Activated CD4-positive, alpha-beta T cell treated with anti-CD3 and anti-CD28 coated beads for 48 hours (primary cell): ENCODE results near the gene SOX5.
"Not testable (repeated sequence)": the region's sequence is repeated elsewhere in the genome, so short reads cannot be mapped to it uniquely, and the experiment has no call there.

Source experiments
- DNase-seq: peaks from one replicate; pipeline ENCODE4 v3.0.0-alpha.2; 2020

Gene SOX5

DNA sequence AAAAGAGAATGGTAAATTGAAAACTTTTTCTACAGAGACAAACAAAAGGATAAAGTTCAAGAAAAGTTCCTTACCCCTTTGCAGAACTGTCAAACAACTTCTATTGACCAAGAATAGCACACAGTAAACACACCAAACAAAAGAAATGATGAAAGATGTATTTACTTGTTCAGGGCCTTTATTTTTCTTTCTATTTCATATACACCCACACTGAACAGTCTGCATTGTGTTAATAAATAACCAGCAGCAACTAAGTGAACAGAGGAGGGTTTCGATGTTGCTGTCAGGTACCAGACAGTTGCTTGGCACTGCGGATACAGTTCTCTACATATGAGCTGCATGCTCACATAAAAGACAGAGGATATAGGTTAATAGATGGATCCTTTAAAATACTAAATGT is 122.1 kb downstream of the SOX5 start:
- no peak for DNase-seq

- DNase-seq: not testable (repeated sequence)
Measured at GRCh38 chr12:23825124-23825523, 124.3 kb downstream of the SOX5 start.

DNA sequence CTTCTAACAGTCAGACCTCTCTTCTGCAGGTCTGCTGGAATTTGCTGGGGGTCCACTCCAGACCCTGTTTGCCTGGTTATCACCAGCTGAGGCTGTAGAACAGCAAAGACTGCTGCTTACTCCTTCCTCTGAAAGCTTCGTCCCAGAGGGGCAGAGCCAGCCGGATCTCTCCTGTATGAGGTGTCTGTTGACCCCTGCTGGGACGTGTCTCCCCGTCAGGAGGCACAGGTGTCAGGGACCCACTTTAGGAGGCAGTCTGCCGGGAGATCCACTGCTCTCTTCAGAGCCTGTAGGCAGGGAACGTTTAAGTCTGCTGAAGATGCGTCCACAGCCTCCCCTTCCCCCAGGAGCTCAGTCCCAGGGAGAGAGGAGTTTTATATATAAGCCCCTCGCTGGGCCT is 125.1 kb downstream of the SOX5 start:
- no peak for DNase-seq

- not testable (repeated sequence) for DNase-seq
Measured at GRCh38 chr12:23822883-23823282, 126.6 kb downstream of the SOX5 start.

- DNase-seq: no peak
Measured at GRCh38 chr12:23817345-23817744, 132.1 kb downstream of the SOX5 start.

DNA sequence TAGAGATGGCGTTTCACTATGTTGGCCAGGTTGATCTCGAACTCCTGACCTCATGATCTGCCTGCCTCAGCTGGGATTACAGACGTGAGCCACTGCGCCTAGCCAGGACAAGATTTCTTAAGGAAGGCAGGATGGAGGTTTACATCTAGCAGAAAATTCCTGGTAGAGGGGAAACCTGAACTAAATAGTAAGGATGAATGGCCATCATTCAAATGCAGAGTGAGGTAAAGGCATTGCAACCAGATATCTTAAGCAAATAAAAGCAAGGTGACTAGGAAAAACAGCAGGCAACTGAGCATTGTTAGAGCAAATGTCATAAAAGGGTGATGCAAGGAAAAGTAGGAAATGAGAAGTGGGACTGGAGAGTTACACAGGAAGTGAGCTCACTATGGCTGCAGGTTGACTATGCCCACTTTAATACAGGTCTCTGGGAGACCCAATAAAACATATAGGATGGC is 133.0 kb downstream of the SOX5 start:
- no peak for DNase-seq

DNA sequence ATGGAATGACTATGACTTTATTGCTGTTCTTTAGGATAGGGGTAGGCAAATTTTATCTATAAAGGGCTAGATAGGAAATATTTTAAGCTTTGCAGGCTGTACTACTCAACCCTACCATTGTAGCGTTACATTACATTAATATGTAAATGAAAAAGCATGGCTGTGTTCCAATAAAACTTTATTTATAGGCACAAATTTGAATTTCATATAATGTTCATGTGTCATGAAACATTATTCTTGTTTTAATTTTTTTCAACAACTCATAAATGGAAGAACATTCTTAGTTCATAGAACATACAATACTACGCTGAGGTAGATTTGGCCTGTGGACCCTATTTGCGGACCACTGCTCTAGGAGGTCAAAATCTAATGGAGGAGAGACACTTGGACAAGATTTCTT is 133.7 kb downstream of the SOX5 start:
- no peak for DNase-seq

DNA sequence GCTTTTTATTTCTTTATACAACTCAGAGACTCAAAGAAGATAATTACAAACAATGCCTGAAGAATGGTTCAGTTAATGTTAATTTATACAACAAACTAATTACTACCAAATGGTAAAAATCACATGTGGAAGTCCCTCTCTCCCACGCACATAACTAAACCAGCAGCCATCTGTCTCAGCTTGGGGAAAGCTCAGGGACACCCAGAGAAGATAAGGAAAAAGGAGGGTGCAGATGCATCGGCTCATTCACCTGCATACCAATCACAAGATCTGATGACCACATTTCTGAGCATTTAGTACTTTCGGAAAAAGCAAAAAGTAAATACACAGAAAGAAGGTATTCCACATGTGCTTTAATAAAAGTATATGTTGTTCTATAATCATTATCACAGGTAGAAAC is 136.3 kb downstream of the SOX5 start:
- no peak for DNase-seq

DNA sequence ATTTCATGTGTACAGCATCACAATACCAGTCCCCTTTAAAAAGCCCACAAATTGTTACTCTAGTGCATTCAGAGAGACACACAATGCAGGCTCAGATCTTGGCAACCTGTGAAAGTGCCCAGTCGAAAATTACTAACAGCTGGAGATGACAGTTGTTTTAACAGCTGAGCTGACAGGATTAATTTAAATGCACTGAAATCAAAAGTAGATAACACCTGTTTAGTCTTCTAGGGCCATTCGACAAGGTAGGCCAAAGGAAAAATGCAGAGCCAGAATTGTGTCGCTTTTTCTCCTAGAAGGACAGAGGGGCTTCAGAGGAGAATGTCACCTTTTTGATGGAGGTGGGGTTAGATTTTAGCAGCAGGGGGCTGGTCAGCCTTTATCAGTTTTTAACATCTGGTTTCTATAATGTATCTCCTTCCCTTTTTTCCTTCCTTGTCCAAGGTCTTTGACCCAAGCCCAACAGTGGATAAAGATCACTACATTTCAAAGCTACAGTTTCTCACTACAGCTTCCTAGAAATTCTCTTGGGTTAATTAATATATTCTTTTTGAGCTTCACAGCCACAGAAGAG is 139.1 kb downstream of the SOX5 start:
- no peak for DNase-seq

GRCh38 chr12:23803540-23803939 is 145.9 kb downstream of the SOX5 start:
- no peak for DNase-seq

- no peak for DNase-seq
Measured at GRCh38 chr12:23795494-23795893, 154.0 kb downstream of the SOX5 start.

DNA sequence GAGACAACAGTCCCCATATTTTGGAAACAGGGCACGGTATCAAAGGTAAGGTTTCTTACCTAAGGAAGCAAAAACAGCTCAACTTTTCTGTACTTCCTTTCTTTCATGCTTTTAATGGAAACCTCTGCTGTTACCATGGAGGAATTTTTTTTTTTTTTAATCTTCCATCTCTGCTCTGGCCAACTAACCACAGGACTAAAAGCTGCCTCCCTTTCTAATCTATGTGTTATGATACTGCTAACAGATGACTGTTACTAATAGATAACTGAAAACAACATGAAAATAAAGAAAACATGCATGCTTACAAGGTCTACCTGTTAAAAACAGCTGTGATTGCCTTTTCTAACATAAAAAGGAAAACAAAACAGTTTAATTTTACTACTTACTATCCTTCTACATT is 168.4 kb downstream of the SOX5 start:
- no peak for DNase-seq

DNA sequence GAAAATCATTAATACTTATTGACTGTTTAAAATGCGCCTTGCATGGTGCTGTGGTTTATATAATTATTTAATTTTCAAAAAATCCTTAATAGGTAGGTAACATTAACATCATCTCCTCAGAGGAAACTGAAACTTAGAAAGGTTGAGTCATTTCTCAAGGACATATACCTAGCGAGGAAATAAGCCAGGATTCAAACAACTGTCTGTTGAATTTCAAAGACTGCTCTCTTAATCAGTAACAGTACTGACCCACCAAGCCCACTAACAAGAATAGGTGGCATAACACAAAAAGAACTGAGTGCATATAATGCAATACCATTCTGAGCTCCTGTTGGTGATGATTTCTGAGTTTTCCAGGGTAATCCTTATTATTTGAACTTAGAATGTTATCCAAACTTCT is 174.3 kb downstream of the SOX5 start:
- DNase-seq: no peak

- DNase-seq: no peak
Measured at GRCh38 chr12:23771240-23771949, 178.1 kb downstream of the SOX5 start.

GRCh38 chr12:23770202-23770938 is 179.1 kb downstream of the SOX5 start:
- DNase-seq: no peak

DNA sequence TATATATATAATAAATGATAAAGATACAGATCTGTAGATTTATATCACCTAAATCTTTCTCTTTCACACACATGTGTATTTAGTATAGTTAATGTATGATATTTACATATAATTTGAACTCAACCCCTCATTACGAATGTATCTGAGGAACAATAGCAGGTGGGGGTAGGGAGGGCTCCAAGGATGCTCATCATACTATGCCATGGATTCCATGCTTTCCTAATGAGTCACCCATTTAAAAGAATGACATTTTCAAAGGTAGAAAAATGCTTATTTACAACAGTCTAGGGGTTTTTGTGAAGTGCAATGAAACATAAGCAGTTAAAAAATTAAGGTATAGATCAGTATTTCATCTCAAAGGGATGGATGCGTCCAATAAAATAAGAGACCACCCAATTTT is 181.6 kb downstream of the SOX5 start:
- no peak for DNase-seq

DNA sequence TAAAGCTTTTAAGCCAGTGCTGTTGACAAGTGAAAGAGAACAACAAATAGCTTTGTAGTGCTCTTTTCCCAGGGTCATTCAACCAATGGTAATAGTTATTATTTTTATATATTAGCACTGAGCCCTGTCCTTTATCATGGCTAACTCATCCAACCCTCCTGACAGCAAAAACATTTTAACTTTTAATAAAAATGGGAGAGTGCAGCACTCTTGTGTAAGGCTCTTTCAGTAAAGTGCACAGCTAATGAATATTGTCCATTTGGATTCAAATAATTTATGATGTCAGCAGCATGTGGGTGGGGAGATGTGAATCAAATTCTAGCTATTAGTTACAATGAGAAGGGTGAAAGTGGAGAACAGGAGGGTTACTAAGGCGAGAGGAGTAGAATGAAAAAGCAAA is 185.7 kb downstream of the SOX5 start:
- no peak for DNase-seq

DNA sequence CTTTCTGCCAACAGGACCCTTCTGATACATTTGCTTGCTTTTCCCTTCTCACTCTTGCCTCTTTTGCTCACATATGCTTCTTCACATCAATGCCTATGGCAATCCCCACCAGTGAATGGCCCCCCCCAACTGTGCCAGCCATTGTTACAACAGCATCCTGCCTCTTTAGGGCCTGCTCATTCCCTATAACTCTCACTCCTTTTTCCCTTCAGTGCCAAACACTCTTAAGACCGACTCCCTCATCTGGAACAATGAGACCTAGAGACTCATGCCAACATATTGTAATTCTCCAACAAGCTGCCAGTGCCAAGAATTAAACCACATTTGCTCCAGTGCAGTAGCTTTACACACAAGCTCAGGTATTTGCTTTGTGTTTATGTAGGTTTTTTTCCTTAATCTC is 189.0 kb downstream of the SOX5 start:
- DNase-seq: no peak

GRCh38 chr12:23758608-23759007 is 190.9 kb downstream of the SOX5 start:
- DNase-seq: no peak

GRCh38 chr12:23757541-23757962 is 191.9 kb downstream of the SOX5 start:
- no peak for DNase-seq

DNA sequence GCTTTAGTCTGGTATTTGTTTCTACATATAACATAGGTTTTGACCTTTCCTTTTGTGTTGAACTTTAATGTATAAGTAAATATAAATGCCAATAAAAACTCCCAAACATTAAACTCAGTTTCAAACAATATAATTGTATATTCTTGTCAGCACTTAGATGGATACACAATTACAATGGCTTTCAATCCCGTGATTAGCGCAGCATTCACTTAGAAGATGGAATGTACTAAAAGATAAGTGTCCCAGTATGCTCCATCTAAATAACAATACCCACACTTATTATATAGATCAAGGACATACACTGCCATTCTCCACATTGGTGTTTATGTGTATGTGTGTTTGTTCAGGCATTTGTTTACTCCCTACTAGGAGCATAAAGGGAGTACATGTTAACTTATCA is 193.1 kb downstream of the SOX5 start:
- DNase-seq: no peak

DNA sequence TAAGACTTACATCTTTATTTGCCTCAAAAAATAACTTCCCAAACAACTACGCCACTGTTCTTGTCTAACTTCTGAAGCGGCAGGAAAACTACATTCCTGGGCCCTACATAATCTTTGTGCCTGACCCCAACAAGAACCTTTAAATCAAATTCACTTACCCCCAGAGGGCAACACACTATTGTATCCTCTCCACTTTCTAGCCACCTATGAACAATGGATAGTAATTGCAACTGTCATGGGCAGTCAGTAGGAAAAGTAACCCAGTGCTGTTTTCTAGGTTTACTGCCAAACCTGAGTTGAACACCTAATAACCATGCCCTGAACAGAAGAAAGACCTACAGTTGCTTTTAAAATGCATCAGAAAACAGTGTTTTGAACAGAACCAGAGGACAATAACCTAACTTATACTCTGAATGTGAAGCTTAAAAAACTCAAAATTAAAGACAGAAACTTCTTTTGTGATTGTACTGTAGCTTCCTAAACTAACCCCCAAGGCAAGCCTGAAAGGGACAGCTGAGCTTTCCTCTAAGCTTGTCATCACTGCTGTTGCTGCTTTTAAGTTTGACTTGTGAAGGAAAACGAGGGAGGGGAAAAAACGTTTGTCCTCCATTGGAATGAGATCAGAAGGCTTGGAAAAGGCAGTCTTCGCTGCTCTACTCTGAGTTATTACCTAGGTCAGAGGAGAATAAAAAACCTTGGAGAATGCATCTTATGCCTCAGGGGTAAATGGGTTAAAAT is 195.7 kb downstream of the SOX5 start:
- DNase-seq: no peak

DNA sequence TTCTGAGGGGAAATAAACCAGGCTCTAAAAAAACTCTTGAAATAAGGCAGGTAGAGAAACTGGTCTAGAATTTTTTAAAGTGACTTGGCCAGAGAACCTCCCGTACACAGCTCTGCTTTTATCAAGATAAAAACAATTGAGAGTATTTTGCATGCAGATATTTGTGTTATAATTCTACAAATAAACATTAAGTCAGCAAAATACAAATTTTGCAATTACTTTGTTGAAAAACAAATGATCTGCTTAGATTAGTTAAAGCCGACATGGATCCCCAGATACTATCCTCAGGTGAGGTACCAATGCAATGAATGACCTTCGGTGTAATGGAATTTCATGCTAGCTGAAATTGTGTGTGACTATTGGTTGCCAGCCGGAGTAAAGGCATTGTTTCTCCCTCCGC is 197.2 kb downstream of the SOX5 start:
- DNase-seq: no peak

GRCh38 chr12:23751641-23752040 is 197.8 kb downstream of the SOX5 start:
- DNase-seq: no peak
